HT1080 (cell line): ENCODE data around the gene P3H3. TPM values are rescaled to one million over a fixed set of nuclear protein-coding genes. Genes with fewer than 3 reads are reported as not detected.
A peak's percentile ranks its signal among the peaks of the same experiment; 100 is the strongest.

Source experiments
- DNase-seq: peaks from one replicate; pipeline ENCODE4 v3.0.0-alpha.2; 2015; ENCODE audit warnings: low read depth
- total RNA-seq: library from RNA; depleted of rRNA; stranded (reverse); fragments of >200 nt; shearing (Covaris generic); gene quantifications from 2 replicates; pipeline ENCODE4 v1.2.3, GENCODE V29; 2014

P3H3 gene
- total RNA-seq, 1 experiment from 2014 or later, result 31.7 TPM

DNA sequence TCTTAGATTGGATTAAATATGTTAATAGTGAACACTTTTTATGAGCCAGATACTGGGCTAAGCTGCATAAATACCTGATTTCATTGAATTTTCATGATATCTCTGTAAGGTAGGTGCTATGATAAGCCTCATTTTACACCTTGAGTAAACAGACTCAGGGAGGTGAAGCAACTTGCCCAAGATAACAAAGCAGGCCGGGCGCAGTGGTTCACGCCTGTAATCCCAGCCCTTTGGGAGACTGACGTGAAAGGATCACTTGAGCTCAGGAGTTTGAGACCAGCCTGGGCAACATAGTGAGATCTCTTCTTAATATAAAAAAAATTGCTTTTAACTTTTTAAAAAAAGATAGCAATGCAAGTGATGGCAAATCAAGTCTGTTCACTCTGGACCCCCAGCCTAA, 13.9 kb downstream of the P3H3 start:
- DNase-seq, result no peak

GRCh38 chr12:6843118-6843902, 15.1 kb downstream of the P3H3 start:
- DNase-seq, result no peak

DNA sequence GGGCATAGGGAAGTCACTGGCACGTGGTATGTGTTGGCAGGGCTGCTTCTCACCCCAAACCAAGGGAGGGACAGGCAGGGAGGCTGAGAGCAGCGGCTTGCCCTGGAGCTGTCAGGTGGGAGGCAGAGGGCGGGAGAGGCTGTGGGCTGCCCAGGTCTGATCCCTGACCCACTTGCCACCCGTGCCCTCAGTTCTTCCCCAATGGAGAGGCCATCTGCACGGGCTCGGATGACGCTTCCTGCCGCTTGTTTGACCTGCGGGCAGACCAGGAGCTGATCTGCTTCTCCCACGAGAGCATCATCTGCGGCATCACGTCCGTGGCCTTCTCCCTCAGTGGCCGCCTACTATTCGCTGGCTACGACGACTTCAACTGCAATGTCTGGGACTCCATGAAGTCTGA, 17.2 kb downstream of the P3H3 start:
- no peak for DNase-seq

GRCh38 chr12:6846316-6846869, 18.2 kb downstream of the P3H3 start:
- no peak for DNase-seq

DNA sequence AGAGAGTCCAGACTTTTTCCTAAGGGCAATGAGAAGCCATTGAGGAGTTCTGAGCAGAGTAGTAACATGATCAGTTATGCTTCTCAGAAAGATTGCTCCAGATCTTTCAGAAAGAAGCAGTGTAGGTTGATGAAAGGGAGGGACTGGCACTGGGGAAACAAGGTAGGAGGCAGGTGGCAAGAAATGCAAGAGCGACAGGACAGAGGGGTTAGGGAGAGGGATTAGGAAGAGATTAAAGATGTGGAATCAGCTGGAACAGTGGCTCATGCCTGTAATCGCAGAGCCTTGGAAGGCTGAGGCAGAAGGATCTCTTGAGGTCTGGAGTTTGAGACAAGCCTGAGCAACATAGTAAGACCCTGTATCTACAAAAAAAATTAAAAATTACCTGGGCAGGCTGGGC, 19.5 kb downstream of the P3H3 start:
- no peak for DNase-seq

DNA sequence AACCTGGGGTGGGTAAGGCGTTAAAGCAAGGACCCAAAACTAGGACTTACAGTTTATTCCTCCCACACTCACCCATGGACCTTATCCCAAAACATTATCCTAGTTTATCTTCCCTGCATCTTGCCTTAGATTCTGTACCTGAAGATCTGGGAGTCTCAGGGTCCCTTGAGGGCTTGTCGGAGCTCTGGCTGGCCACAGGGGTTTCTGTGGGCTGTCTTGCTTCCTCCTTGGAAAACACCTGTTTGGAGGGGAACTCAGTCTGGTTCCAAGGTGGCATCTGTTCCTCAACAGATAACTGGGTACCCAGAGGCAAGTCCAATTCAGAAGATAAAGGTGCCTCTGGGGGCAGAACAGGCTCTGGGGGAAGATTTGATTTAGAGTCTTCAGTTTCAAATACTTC, 21.2 kb downstream of the P3H3 start:
- no peak for DNase-seq

- no peak for DNase-seq
Observed at GRCh38 chr12:6849976-6850560, 21.9 kb downstream of the P3H3 start.

DNA sequence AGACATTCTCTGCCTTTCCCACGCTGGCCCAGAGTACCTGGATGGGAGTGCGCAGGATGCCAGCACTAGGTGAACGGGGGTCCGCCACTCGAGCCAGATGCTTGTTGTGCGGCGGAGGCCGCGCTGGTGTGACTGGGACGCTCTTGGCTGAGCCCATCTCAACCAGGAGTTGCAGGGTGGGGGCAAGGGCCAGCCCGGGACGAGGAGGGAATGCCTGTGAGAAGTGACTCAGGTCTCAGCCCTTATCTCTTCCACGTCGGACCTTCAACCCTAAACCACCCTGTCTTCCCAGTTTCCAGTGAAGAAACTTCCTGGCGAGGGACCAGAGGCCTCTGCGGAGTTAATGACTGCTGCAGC, 22.6 kb downstream of the P3H3 start:
- DNase-seq, result no peak

DNA sequence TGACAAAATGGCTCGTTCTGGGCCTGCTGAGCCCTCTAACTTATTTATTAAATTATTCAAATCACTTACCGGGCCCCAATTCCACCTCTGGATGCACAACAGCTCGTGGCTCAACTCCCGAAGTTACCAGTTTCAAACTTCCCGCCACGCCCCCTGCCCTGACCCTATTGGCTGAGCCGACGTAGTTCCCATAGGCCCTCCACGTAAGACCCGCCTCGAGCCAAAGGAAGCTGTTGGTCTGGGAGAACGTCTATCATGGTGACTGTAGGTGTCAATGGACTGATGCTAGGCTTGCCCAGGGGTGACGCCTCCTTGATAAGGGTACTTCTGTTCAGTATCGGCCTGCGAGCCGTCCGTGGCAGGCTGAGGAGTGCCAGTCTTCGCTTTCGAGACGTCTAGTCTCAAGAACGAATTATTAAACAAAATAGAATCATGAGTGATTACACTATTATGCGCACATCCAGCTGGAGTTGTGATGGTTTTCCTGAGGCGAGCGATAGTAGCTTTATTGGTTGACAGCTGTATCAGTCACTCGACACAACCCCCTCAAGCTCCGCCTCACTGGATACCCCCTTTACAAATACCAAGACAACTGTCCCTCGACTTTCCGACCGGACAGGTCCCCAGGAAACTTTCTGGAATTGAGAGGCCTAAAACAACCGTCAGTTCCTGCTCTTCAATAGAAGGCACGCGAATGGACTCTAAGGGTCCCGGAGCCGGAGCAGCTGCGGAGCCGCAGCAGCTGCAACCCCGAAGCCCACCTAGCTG, 23.1 kb downstream of the P3H3 start, which contains the start of gene CDCA3:
CDCA3 (minus strand) TSS at position 134 of the 768 bp plus-strand sequence. CDS start 334 bp downstream, outside the sequence.
- peak; percentile 97 for DNase-seq

- peak; percentile 100 for DNase-seq
Observed at GRCh38 chr12:6851921-6852650, 23.9 kb downstream of the P3H3 start, which contains the start of gene USP5. Gene USP5, plus strand, starts transcription at chr12:6852150. Its CDS starts 30 bp downstream, at chr12:6852180.

DNA sequence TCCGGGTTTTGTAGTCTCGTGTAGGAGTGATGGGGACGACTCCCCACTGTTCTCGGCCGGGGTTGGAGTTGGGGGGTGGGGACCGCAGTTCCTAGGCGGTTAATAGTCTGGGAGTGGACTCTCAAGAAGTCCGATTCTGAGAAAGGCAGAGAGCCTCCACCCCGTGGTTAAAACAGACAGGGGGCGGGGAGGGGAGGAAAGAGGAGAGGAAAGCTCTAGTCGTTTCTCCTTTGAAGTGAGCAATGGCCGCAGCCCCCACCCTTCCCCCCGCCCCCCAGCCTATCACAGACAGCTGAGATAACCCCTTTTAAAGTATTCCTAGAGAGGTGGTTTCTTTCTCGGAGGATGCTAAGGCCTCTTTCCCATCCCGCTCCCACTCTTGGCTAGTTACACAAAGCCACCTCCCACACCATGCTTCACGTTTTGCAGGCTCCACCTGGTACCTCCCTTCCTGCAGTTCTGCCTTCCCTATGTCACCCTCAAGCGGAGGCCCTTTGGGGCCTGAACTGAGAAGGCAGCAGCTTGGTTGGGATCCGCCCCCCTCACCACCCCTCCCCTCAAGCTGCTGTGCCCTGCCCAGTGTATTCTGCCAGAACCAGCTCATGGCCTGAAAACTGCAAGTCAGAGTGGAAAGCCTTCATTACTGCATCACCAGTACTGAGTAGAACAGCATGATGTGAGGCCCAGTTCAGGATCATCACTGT, 24.6 kb downstream of the P3H3 start:
- peak; percentile 71 for DNase-seq

GRCh38 chr12:6853626-6854025, 25.4 kb downstream of the P3H3 start:
- no peak for DNase-seq

DNA sequence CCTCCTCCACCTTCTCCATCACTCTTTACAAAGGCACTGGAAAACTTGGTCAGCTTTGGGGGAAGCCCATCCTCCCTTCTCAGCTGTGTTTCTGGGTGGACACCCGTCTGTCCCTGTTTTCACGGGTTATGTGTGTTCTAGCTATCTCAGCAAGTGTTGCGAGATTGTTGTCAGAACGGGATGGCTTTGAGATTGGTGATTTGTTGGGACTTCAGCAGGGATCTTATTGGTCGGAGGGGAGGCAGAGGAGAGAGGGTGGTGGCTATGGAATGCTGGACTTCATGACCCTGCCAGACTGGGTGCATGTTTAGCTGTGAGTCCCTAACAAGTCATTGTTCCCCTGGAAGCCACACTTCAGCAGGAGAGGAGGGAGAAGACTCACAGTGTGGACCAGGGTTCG, 25.8 kb downstream of the P3H3 start:
- DNase-seq, result no peak

GRCh38 chr12:6855322-6855721, 27.1 kb downstream of the P3H3 start:
- no peak for DNase-seq

DNA sequence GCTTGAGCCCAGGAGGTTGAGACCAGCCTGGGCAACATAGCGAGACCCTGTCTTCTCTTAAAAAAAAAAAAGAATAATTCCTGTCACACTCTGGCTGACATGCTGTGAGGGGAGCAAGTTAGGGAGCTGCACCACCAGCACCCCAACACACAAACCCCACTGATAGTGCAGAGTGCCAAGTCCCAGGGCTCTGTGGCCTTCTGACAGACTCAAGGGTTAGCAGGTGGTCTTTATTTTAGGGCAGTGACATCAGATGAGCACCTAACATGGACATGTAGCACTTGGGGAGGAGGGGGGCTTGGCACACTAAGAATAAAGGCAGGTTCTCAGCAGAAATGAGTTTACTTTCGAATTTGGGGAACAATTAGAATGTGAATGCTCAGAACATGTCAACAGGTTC, 30.6 kb downstream of the P3H3 start:
- DNase-seq, result no peak

GRCh38 chr12:6860116-6860515, 31.9 kb downstream of the P3H3 start:
- no peak for DNase-seq

DNA sequence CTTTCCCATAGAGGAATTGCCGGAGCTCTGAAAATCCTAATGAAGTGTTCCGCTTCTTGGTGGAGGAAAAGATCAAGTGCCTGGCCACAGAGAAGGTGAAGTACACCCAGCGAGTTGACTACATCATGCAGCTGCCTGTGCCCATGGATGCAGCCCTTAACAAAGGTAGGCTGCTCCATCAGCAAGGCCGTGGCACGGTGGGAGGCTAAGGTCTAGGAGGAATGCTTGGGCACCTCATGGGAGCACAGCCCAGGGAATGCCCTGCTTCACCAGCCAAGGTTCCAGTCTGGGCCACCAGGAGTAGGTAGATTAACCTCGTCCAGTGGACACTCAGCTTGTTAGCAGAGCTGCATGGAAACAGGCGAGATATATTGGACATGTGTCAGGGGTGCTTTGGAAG, 32.7 kb downstream of the P3H3 start:
- DNase-seq, result no peak

DNA sequence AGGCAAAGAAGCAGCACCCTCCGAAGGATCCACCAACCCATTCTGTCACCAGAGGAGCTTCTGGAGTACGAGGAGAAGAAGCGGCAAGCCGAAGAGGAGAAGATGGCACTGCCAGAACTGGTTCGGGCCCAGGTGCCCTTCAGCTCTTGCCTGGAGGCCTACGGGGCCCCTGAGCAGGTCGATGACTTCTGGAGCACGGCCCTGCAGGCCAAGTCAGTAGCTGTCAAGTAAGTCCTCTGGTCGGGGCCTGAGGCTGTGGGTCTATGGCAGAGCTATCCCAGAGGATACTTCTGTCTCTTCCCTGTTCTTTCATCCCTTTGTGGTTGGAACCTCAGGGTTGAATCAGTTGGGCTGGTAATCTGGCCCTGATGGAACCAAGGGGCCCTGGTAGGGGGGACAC, 33.2 kb downstream of the P3H3 start:
- DNase-seq, result no peak

DNA sequence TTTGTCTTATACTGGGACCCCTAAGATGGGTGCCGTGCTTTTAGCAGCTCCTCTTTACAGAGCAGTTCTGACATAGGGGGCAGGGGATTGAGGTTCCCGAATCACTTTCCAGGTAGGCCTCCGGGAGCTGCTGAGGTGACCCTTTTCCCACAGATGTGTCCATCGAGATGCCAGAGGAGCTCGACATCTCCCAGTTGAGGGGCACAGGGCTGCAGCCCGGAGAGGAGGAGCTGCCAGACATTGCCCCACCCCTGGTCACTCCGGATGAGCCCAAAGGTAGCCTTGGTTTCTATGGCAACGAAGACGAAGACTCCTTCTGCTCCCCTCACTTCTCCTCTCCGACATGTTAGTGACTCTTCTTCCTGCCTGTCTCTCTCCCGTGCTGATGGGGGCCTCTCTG, 34.8 kb downstream of the P3H3 start:
- DNase-seq, result no peak

- no peak for DNase-seq
Observed at GRCh38 chr12:6863586-6864321, 35.5 kb downstream of the P3H3 start.
